ENCODE data around the gene WWOX.

DNA sequence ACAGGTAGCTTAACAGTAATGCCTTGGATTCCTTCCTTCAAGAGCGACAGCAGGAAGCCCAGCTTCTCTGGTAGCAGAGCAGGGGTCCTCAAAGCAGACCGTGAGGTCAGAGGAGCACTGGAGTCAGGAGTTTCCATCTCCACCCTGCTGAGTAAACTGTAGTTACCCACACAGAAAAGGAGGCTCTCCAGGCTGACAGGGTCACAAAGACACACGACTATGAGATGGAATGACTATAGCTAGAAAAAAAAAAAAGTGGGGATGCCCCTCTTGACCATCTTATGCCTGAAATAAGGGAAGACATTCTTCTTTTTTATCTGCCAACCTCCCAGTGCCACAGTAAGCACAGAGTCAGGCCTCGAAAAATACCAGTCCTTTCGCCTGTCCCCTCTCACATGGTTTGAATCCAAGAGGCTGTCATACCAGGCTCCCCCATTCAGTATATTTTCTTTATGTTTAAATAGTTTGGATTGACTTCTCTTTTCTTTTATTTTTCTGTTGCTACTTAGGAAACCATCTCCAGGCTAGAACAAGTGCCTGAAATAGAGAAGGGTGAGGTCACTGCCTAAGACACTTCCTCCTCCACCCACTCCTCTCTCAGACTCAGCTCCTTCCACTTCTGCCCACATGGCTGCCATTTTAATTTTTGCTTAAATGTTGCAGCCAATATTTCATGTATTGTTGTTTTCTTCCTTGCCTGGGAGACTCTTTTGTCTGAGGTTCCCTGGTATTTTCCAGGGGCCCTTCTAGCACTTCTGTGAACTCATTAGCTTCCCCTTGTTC is 793.7 kb downstream of the WWOX start:
- no peak for TF ChIP-seq CTCF (IDR thresholded peaks at IDR 0.05)
- no peak for TF ChIP-seq POLR2A (IDR thresholded peaks at IDR 0.05)
